AG10803 (cell line): ENCODE data around the gene PLA2G4E.

ENCODE experiments used
- DNase-seq: peaks from one replicate; pipeline ENCODE4 v3.0.0; 2010; ENCODE audit warnings: low read depth
- H3K4me3 ChIP-seq: 2 replicates; pipeline ENCODE4 v1.5.1; 2011; ENCODE audit warnings: mild to moderate bottlenecking, low read length, control low read depth
- CTCF ChIP-seq: conservative IDR thresholded peaks from 2 replicates; pipeline ENCODE4 v1.5.1; 2011; ENCODE audit warnings: mild to moderate bottlenecking, low read length, control low read depth, inconsistent platforms

Gene PLA2G4E

GRCh38 chr15:42020713-42021273, at the start of gene PLA2G4E:
Gene PLA2G4E (minus strand): TSS chr15:42021042. CDS start chr15:42021030, 12 bp downstream.
- DNase-seq, result no peak
- H3K4me3 ChIP-seq, result no peak within 1 kb of the TSS
- no peak for TF ChIP-seq CTCF

- no peak for DNase-seq
- no peak for TF ChIP-seq CTCF
- H3K4me3 ChIP-seq, result no peak overlapping the region
Observed at GRCh38 chr15:42070279-42070975, 49.6 kb upstream of the PLA2G4E start.

- DNase-seq, result no peak
Observed at GRCh38 chr15:42069496-42070278, 48.8 kb upstream of the PLA2G4E start.

GRCh38 chr15:42069025-42069424, 48.2 kb upstream of the PLA2G4E start:
- no peak for DNase-seq
- H3K4me3 ChIP-seq, result no peak overlapping the region
- TF ChIP-seq CTCF, result no peak

More at GRCh38 chr15:42069496-42070278, 48.8 kb upstream of the PLA2G4E start:
- no peak overlapping the region for H3K4me3 ChIP-seq
- TF ChIP-seq CTCF, result no peak

- no peak overlapping the region for H3K4me3 ChIP-seq
- DNase-seq, result no peak
- no peak for TF ChIP-seq CTCF
Observed at GRCh38 chr15:42068601-42069000, 47.8 kb upstream of the PLA2G4E start.

- TF ChIP-seq CTCF, result no peak
- no peak for DNase-seq
- no peak overlapping the region for H3K4me3 ChIP-seq
Observed at GRCh38 chr15:42066764-42067415, 46.0 kb upstream of the PLA2G4E start.
